PC-9 (cell line): ENCODE measurements around the gene TNIK. TPM values are rescaled to one million over a fixed set of nuclear protein-coding genes. Genes with fewer than 3 reads are reported as not detected.

Experiments used
- BruUV-seq: library from RNA; stranded (reverse); fragments of 400-500 nt; replicated peaks from 2 replicates; lab custom pipeline; 2021; lab: Mats Ljungman, UMichigan
- CTCF ChIA-PET: fragments of 300-600 bp; sonication (Branson Sonifier 250); formaldehyde crosslinking; loops from one replicate; lab custom pipeline; 2022; ENCODE audit warnings: antibody characterized with exemption; lab: Charles Lee
- POLR2A ChIA-PET: fragments of 300-600 bp; sonication (Branson Sonifier 250); formaldehyde crosslinking; loops from one replicate; lab custom pipeline; 2022; ENCODE audit warnings: antibody characterized with exemption; ENCODE audit not compliant: unreplicated experiment; lab: Charles Lee
- DNase-seq, 2 experiments: peaks; one replicate each; pipeline versions ENCODE4 v3.0.0 to v3.0.0-alpha.2; 2015 to 2022; ENCODE audit warnings: mixed read lengths in 1 of 2
- H2AFZ ChIP-seq: fragments of 200-600 bp; sonication (generic); 2 replicates; pipeline ENCODE4 v1.8.1; 2017; ENCODE audit warnings: antibody characterized with exemption
- H3F3A ChIP-seq: fragments of 200-600 bp; sonication (generic); 2 replicates; pipeline ENCODE4 v1.8.1; 2017; ENCODE audit warnings: antibody characterized with exemption, mild to moderate bottlenecking, low read depth; ENCODE audit not compliant: insufficient read depth
- H3K27ac ChIP-seq: fragments of 200-600 bp; sonication (generic); 2 replicates; pipeline ENCODE4 v1.6.1; 2016; ENCODE audit warnings: mixed run types
- H3K27me3 ChIP-seq: fragments of 200-600 bp; sonication (generic); 2 replicates; pipeline ENCODE4 v1.6.1; 2016; ENCODE audit warnings: low read depth, mixed run types; ENCODE audit not compliant: insufficient read depth
- H3K36me3 ChIP-seq: fragments of 200-600 bp; sonication (generic); 2 replicates; pipeline ENCODE4 v1.6.1; 2016; ENCODE audit warnings: low read depth, mixed run types
- H3K4me1 ChIP-seq: fragments of 200-600 bp; sonication (generic); replicated peaks from 2 replicates; pipeline ENCODE4 v1.6.1; 2016; ENCODE audit warnings: mixed run types; ENCODE audit not compliant: insufficient read depth
- H3K4me2 ChIP-seq: fragments of 200-600 bp; sonication (generic); 2 replicates; pipeline ENCODE4 v1.6.1; 2017; ENCODE audit warnings: mixed run types
- H3K4me3 ChIP-seq: fragments of 200-600 bp; sonication (generic); 2 replicates; pipeline ENCODE4 v1.6.1; 2016; ENCODE audit warnings: mixed run types
- H3K79me2 ChIP-seq: fragments of 200-600 bp; sonication (generic); 2 replicates; pipeline ENCODE4 v1.6.1; 2017; ENCODE audit warnings: low read depth, mixed run types
- H3K9me2 ChIP-seq: fragments of 200-600 bp; sonication (generic); 2 replicates; pipeline ENCODE4 v1.8.1; 2017; ENCODE audit warnings: mild to moderate bottlenecking; ENCODE audit not compliant: insufficient read depth
- H3K9me3 ChIP-seq: fragments of 200-600 bp; sonication (generic); 2 replicates; pipeline ENCODE4 v1.8.1; 2016; ENCODE audit warnings: low read depth; ENCODE audit not compliant: insufficient read depth
- H4K20me1 ChIP-seq: fragments of 200-600 bp; sonication (generic); 2 replicates; pipeline ENCODE4 v1.8.1; 2017; ENCODE audit not compliant: insufficient read depth
- EZH2 ChIP-seq: fragments of 200-600 bp; sonication (generic); IDR thresholded peaks from 2 replicates; pipeline ENCODE4 v1.8.0; 2017; ENCODE audit warnings: antibody characterized with exemption, low read depth
- intact Hi-C: fragments of 100-400 bp; cut with micrococcal nuclease; formaldehyde crosslinking; loops from one replicate; pipeline ENCODE4 v1.10.0; 2022; ENCODE audit not compliant: unreplicated experiment
- total RNA-seq: library from RNA; stranded (reverse); gene quantifications from 2 replicates; pipeline ENCODE4 v1.2.3, GENCODE V29; 2021
- TF ChIP-seq, protein P1 (sequence below): fragments of 200-600 bp; sonication (generic); conservative IDR thresholded peaks from 2 replicates; pipeline ENCODE4 v1.6.1; 2017; ENCODE audit warnings: mixed run types, antibody characterized with exemption, mild to moderate bottlenecking, moderate library complexity

Gene TNIK
- total RNA-seq, 1 experiment from 2014 or later: 30.7 TPM

GRCh38 chr3:171189394-171190080 is 270.7 kb downstream of the TNIK start:
- no peak overlapping the region for H3K27ac ChIP-seq
- no peak overlapping the region for H2AFZ ChIP-seq
- intact Hi-C loops: loop anchor here (5.0 to 10.0 kb wide), 2 partner anchors 225 to 583 kb away; no protein-coding TSS in a partner anchor
- H3K4me3 ChIP-seq: no peak overlapping the region
- BruUV-seq: no TSS peak
- DNase-seq: no peak
- TF ChIP-seq EZH2: no peak
- TF ChIP-seq, protein P1, sequence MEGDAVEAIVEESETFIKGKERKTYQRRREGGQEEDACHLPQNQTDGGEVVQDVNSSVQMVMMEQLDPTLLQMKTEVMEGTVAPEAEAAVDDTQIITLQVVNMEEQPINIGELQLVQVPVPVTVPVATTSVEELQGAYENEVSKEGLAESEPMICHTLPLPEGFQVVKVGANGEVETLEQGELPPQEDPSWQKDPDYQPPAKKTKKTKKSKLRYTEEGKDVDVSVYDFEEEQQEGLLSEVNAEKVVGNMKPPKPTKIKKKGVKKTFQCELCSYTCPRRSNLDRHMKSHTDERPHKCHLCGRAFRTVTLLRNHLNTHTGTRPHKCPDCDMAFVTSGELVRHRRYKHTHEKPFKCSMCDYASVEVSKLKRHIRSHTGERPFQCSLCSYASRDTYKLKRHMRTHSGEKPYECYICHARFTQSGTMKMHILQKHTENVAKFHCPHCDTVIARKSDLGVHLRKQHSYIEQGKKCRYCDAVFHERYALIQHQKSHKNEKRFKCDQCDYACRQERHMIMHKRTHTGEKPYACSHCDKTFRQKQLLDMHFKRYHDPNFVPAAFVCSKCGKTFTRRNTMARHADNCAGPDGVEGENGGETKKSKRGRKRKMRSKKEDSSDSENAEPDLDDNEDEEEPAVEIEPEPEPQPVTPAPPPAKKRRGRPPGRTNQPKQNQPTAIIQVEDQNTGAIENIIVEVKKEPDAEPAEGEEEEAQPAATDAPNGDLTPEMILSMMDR: no peak
- peaks cover 28% of the 10 kb centered on the region for H3K36me3 ChIP-seq
- no peaks in the 10 kb centered on the region for H3K27me3 ChIP-seq
- peaks cover 61% of the 10 kb centered on the region for H3K4me1 ChIP-seq
- no peak overlapping the region for H3K4me2 ChIP-seq
- H3K9me3 ChIP-seq: peaks cover 7% of the 10 kb centered on the region; the same call in 1 of the 2 replicates
- ChIA-PET POLR2A (no interaction called here), CTCF (no interaction called here)
- H4K20me1 ChIP-seq: no peaks in the 10 kb centered on the region
- H3F3A ChIP-seq: peaks cover 26% of the 10 kb centered on the region
- no peaks in the 10 kb centered on the region for H3K9me2 ChIP-seq
- H3K79me2 ChIP-seq: no peaks in the 10 kb centered on the region

DNA sequence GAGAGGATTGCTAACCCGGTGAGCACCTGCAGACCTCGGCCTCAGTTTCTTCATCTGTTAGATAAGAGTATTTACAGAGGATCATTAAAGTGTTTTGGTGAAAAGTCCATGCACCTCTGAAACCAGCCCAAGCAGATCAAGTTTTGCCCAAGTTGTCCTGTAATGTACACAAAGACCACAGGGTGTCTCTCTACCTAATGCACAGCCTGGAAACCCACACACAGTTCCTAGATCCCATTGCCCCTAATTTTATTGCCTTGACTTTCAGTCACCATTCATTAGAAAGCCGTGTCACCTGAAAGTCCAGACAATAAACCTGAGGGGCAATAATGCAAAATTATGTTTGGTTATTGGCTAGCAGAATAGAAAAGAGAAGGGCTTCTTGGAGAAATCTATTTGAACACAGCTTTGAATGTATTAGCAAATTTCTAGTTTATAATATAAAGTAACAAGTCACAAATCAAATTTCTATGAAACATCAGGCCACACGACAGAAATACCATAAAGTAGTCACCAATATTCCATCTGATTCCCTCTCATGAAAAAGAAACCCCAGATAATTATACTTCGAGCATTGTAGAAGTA is 272.4 kb downstream of the TNIK start:
- Histone ChIP-seq H3K36me3 (peaks cover 16% of the 10 kb centered on the region; the same call in 1 of the 2 replicates), H3K9me2 (no peaks in the 10 kb centered on the region), H3K4me2 (no peak overlapping the region), H3K4me3 (no peak overlapping the region), H3K4me1 (peaks cover 44% of the 10 kb centered on the region), H3K9me3 (no peaks in the 10 kb centered on the region), H4K20me1 (no peaks in the 10 kb centered on the region), H3F3A (peaks cover 15% of the 10 kb centered on the region), H2AFZ (no peak overlapping the region), H3K79me2 (no peaks in the 10 kb centered on the region), H3K27ac (no peak overlapping the region), H3K27me3 (no peaks in the 10 kb centered on the region)
- no peak for TF ChIP-seq EZH2
- TF ChIP-seq, protein P1: peak; percentile 81
- ChIA-PET CTCF (interaction anchor here (1.3 kb wide), 1 partner anchor 378 kb away, joined by 3 read pairs; no protein-coding TSS in a partner anchor), POLR2A (no interaction called here)
- intact Hi-C loops: loop anchor here (1.0 to 10.0 kb wide), 4 partner anchors 223 to 585 kb away; partner anchors contain the start of gene TNIK
- peak in 1 of 2 experiments; percentile 50 for DNase-seq
- no TSS peak for BruUV-seq

DNA sequence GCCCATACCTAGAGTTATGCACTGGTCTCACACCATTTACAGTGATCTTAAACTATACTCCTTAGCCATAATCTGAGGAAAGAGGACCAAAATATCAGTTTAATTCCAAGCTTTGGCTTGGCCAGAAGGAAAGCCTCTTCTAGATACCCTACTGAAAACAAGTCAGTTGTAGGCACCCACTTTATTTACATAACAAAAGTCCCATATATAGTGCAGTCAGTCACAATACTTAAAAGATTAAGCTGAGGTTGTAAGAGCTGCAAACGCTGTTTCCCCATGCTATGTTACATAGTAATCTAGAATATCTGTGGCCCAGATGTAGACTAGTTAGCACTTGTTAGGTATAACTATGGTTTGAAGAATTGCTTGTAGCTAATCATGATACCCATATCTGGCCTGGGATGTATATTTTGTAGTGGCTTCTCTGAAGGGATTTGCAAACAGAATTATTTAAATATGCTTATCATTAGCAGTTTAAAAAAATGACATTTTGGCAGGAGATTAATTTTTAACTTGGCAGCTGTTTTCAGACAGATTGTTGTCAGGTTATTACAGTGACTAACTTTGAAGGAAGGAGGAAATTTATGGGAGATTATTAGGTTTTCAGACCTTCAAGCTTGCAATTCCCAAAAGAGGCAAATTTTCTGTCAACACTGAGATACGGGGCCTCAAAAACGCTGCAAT is 273.2 kb downstream of the TNIK start:
- Histone ChIP-seq H4K20me1 (no peaks in the 10 kb centered on the region), H3K27me3 (no peaks in the 10 kb centered on the region), H3K4me2 (no peak overlapping the region), H2AFZ (no peak overlapping the region), H3K4me3 (no peak overlapping the region), H3K9me2 (no peaks in the 10 kb centered on the region), H3K79me2 (no peaks in the 10 kb centered on the region), H3K4me1 (peaks cover 35% of the 10 kb centered on the region), H3F3A (peaks cover 9% of the 10 kb centered on the region), H3K9me3 (no peaks in the 10 kb centered on the region), H3K36me3 (peaks cover 19% of the 10 kb centered on the region; the same call in 1 of the 2 replicates), H3K27ac (no peak overlapping the region)
- no peak for DNase-seq
- intact Hi-C loops: loop anchor here (1.0 to 10.0 kb wide), 4 partner anchors 222 to 585 kb away; partner anchors contain the start of gene TNIK
- ChIA-PET CTCF (interaction anchor here (0.5 to 1.3 kb wide), 3 partner anchors 18 to 379 kb away, joined by 3 read pairs; no protein-coding TSS in a partner anchor), POLR2A (no interaction called here)
- no TSS peak for BruUV-seq
- TF ChIP-seq, protein P1: no peak
- TF ChIP-seq EZH2: no peak
